HG02798 (cell line): ENCODE results near the gene IDH3G.

Experiments
- ATAC-seq: cut with Tn5 transposase; IDR thresholded peaks from one replicate; pipeline ENCODE4 v1.9.1; 2021; ENCODE audit warnings: mild to moderate bottlenecking; ENCODE audit not compliant: unreplicated experiment, poor library complexity

Gene IDH3G

DNA sequence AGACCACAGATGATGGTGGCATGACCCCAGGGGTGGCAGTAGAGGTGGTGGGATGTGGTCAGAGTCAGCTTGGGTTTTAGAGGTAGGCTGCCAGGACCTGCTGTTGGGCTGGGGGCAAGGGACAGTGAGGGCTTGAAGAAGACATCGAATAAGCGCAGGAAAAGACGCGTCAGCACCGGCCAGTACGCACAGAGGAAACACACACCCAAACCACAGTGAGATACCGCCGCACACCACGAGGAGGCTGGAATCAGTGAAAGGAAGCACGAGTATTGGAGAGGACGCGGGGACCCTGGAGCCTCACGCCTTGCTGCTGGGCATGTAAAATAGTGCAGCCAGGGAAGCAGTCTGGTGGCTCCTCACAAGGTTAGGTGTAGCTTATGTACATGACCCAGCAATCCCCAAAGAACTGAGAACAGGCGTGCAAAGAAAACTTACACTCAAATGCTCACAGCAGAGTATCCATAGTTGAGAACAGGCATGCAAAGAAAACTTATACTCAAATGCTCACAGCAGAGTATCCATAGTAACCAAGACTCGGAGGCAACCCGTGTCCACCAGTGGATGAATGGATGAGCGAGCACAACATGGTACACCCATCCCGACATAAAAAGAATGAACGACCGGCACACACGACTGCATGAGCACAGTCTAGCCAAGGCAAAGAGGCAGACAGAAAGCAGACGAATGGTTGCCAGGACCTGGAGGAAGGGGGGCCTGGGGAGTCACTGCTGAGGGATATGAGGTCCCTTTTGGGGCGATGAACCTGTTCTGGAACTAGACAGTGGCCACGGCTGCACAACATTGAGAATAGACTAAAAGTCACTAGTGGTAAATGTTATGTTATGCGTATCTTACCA lies 22.9 kb upstream of the IDH3G start:
- no peak for ATAC-seq

DNA sequence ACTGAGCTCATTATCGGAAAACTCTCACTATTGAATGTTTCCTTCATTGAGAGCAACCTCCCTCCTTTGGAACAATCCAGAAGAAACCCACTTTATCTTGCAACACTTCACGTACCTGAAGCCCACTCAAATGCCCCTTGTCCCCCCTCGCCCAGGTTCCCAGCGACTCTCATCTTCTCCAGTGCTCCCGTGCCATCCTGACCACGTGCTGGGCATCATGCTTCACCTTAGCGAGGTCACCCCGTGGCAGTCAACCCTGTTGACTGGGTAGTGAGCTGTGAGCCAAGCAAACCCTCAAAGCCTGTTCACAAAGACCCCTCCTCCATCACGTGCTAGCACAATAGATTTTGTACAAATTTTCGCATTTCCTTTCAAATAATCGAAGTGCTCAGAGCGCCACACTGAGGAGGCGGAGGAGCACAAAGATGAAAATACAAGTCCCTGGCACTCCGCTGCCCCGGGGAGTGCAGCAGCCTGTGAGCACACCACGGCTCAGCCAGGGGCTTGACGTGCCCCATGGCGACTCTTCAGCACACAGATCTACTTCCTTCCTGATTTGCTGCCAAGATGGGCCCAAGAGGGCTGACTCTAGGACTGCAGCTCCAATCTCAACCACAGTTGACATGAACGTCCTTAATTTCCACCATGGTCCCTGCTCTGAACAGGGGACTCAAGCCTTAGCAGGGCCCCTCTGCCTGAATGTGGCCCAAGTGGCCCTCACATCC lies 20.6 kb upstream of the IDH3G start:
- no peak for ATAC-seq

DNA sequence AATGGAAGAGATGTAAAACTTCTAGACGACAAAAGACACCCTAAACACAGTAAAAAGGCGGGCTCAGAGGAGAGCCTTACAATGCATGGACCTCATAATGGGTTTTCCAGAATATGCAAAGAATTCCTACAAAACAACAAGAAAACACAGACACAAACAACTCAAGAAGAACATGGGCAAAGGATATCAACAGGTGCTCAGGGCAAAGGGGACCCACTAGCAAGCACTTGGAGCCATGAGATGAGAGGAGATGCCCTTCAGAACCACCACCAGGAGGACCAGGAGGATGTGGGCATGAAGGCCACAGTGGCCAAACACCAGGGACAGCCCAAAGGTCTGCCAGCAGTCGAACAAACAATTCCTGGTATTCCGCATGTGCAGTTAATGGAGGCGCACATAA lies 19.0 kb upstream of the IDH3G start:
- no peak for ATAC-seq

DNA sequence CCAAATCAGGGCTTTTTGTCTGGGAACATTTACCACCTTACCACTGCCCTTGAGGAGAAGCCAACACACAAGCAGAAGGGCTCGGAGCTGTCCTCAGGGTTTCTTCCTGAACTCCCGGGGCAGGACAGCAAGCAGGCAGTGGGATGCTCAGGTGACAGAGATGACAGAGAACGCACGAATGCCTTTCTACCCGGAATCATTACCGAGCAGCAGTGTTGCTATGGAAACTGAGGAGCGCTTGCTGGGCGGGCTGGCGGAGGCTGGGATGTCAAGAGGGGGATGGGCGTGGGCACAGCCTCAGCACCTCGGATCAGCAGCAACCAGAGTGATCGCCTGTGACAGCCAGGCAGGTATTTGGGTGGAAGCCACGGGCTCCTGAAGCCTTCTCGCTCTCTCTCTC lies 18.0 kb upstream of the IDH3G start:
- no peak for ATAC-seq

DNA sequence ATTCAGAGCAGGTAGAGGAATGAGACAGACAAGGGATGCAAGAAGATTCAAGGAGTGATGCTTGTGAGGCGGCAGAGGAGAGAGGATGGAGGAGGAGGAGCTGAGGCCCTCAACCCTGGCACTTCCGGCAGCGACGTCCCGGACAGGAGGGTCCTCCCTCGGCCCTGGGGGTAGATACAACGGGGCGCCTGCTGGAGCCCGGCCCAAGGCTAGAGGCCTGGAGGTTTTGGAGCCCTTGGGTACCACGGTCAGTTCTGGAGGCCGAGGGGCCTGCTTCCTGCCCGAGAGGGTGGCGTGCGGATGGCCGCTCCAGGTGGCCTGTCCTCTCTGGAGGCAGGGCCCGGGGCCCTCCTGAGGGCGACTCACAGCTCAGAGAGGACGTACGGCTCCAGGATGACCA lies 13.8 kb upstream of the IDH3G start:
- no peak for ATAC-seq

DNA sequence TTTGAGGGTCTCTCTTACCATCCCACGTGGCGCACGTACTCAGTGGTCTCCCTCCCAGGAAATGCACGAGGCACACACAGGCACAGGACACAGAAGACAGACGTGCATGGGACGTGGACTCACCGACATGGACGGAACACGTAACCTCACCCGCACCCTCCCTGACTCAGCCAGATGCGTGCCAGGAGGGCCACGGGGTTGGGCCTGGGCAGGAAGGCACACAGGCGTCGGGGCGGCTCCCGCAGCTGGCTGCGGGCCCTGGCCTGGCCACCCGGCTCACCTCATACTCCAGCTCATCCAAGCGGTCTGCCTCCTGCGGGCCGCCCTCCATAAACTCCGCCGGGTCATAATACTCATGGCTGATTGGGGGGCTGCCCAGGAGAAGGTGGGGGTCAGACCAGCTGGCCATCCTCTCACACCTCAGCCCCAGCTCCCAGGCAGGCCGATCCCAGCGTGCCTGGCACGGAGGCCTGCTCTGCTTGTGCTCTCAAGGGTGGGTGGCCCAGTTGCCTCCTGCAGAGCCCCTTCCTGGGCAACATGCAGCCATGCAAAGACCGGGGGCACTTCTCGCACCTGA lies 12.9 kb upstream of the IDH3G start:
- no peak for ATAC-seq

DNA sequence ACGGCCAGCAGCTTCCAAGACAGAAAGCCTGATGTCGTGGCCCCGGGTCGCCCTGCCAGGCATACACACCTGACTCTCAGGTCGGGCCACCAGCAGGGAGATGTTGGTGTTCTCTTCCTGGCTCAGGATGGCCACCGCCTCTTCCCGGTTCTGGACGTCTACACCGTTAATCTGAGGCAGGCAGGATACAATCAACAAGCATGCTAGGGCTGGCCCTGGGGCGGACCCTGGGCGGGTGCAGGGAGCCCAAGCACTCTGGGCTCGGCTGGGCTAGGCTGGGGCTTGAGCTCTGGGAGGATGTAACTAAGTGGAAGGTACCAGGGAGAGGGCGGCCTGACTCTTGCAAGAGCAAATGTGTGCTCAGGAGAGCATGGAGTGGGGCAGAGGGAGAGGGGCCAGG lies 11.3 kb upstream of the IDH3G start:
- ATAC-seq: no peak

DNA sequence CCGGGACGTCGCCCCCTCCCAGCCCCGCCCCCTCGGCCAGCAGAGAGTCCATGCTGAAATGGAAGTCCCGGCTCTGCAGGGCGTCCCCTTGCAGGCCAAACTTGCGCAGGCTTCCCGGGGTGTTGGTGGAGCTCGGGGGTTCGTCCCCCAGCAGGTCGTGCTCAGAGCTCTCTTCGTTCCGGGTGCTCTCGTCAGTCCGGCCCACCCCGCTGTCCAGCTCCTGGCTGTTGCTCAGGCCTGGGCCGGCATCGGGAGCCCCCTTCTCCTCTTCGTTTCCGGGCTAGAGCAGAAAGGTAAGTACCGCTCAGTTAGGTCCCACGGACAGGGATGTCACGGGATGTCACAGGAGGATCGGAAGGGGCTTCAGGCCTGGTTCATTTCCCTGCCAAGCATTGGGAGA lies 10.4 kb upstream of the IDH3G start:
- no peak for ATAC-seq

DNA sequence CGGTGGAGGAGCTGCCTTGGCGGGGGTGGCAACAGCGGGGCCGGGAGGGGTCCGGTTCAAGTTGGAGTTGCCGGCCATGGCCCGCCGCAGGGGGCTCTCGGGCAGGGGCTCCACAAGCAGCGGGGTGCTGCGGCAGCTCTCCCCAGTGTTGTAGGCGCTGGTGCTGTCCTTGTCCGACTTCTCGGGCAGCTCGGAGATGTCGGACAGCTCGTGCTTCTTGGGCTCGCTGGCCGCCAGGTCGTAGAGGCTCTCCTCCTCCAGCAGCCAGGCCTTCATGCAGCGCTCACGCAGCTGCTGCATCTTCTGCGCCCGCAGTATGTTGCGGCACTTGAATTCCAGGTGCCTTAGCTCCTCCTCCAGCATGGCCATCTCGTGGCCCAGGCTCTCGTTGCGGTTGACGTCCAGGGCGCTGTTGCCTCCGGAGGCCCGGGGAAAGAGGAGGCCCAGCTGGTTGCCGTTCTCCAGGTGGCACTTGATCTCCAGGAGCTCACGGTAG lies 10.0 kb upstream of the IDH3G start:
- no peak for ATAC-seq

DNA sequence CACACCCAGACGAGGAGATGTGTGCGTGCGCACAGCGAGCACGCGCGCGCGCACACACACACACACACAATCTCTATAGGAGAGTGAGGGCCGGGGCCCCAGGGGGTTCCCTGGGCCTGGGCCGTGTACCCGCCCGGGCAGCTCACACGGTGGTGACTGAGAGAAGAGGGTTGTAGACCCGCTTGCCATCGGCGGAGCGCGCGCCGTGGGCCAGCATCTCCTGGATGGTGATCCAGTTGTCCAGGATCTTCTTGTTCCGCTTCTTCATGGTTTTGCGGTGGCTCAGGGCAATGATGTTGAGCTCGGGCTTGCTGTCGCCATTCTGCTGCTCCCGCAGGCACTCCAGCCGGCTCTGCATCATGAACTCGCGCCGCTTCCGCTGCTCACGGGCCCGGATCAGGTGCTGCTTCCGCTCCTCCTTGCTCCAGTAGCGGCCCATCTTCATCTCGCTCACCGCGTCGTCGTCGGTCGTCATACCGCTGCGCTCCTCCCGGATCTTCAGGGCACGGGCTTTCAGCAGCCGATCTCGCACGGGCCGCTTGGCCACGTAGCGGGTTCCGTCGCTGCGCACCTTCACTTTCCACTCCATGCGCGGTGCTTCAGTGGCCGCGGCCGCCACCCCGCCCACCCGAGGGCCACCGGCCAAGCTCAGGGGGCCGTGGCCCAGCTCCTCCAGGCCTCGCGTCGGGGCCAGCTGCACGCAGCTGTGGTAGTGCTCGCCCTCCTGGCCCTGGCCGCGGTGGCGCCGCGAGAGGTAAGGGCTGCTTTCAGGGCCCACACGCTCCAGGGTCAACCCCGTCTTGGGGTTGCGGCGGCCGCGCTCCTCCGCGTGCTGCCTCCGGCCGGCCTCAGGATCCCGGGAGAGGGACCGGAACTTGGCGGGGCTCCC lies 9.3 kb upstream of the IDH3G start:
- no peak for ATAC-seq

DNA sequence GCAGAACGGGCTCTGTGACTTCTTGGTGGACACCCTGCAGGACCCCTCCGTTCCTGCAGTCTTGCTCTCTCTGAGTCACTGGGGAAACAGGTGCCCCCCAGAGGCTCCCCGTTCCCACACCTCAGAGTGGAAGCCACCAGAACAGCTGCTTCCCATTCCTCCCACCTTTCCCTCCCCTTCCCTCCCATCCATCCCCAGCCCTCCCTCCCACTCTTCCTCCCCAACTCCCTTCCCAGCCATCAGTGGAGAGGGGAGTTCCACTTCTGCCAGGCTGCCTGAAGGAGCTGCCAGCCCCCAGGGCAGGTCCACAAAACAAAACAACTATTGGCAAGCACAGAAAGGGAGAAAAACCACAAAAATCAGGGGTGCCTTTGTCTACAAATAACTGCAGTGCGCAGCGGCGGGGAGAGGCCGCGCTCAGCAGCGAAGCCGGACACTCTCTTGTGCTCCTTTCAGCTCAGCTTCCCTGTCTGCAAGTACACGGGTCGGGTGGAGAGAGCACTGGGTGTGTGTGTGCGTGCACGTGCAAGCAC lies 8.4 kb upstream of the IDH3G start:
- no peak for ATAC-seq

DNA sequence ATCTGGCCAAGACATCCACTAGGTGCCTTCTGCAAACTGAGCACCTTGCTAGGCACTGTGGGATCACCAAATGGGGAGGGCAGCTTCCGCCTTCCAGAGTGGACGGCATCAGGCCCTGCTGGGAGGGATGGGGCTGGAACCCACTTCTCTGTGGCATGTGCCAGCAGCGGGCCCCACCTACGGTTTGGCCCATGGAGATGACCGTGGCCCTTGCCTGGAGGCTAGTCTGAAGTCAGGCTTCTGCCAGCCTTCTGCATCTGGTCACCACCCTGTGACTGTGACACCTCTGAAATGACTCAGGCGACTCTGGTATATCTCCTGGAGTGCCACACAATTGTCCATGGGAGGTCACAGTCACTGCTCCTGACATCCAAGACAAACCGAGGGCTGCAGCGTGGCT lies 7.5 kb upstream of the IDH3G start:
- ATAC-seq: no peak

DNA sequence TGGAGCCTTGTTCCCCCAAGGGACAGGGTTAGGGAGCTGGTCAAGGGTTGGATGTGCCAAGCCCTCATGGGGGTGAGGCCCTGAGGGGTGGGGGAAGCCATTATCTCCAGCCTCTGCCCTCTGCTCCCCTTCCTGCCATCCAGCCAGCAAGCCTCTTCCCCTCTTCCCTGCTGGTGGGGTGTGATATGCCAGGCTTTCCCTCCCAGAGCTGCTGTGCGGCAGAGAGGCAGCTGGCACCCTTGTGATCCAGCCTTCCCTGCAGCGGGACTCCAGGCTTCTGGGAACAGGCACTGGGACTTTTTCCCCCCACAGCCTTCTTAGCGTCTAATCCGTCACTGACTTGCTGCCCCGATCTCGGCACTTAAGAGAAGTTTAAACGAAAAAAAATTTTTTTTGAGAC lies 6.6 kb upstream of the IDH3G start:
- ATAC-seq: no peak

DNA sequence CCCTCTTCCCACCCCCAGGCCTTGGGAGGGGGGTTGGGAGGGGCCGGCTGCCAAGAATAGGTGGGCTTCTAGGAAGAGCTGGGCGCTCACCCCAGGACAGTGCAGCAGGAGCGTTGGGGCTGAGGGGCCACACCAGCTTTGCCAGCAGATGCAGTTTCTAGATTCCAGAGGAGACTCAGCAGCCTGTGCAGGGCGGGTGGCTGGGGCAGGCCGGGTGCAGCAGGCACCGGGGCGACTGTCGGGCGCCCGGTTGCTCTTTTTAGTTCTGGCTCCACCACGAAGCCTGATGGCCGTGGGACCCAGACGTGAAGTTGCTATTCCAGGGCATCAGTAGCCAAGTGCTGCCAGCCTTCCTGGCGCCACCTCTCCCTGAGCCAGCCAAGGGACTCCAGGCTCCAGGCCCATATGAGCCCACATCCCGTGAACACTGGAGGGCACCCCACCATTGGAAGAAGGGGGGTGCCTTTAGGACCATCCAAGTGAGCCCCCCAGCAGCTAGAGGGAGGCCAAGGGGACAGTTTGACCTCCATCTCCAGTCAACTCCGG lies 6.1 kb upstream of the IDH3G start:
- ATAC-seq: no peak

DNA sequence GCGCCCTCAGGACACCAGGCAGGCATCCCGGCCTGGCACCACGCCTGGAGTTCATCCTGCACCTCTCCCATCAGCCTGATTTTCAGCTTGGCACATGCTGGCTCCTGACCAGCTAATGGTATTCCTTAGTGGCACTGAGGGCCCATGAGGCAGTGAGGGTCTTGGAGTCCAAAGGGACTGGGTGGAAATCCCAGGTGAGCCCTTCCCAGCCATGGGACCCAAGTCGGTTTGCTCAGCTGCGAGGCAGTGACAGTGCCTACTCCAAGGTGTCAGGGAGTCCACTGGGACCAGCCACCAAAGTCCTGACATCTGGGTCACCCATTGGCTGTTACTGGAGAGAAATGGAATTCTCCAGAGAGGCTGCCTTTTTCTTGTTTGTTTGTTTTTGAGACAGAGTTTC lies 5.2 kb upstream of the IDH3G start:
- ATAC-seq: no peak

DNA sequence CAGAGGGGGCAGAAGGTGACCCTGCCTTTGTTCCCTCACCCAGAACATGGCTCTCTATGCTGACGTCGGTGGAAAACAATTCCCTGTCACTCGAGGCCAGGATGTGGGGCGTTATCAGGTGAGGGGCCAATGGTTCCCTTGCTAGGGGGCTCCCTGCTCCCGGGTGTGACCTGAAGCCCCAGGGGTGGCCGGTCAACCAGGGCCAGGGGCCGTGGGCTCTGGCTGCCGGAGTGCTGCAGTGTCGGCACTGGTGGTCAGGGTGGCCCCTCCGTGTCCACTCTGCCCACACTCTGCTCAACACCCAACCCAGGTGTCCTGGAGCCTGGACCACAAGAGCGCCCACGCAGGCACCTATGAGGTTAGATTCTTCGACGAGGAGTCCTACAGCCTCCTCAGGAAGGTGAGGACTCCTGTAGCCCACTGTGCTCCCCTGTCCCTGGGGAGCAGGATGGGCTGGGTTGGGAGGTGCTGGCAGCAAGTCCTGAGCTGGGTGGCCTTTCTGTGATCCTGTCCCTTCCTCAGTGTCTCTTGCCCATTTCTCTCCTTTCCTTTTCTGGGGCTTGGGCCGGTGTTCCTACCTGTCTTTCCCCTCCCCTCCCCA lies 3.3 kb upstream of the IDH3G start:
- ATAC-seq: no peak

DNA sequence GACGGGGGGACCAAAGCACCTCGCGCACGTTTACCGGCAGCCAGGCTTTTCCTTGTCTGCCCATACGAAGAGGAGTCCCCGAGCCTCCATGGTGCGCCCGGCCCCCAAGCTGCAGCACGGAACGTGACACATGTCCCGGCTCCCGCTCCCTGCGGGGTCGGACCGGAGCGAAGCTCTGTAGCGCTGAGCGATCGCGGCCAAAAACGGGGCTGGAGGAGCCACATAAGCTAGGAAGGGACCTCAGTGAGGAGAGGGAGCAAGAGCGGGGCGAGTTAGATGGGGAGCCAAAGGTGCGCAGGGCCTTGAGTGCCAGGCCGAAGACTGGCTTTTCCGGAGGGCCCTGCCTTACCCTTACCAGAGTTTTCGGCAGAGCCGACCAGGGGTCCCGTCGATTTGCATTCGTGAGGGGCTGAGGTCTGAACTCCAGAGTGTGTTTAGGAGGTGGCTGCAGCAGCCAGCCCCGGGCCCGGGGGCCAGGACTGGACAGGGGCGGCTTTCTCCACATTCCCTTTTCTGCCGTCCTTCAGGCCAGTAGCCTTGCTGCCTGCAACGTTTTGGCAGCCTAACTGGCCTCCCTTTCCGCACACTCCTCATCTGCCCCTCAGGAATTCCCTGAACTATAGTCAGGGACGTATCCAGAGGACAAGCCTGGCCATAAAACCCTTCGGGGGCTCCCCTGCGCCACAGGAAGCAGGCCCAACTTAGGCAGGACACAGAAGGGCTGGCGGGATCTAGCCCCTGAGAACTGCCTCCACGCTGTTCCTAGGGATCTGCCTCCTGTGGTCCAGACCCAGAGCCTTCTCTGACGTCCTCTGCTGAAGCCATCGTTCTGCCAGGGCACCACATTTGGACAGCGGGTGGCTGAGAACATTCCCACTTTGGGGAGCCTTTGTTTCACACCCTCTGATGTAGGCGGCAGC lies 982 bp upstream of the IDH3G start:
- ATAC-seq: no peak

DNA sequence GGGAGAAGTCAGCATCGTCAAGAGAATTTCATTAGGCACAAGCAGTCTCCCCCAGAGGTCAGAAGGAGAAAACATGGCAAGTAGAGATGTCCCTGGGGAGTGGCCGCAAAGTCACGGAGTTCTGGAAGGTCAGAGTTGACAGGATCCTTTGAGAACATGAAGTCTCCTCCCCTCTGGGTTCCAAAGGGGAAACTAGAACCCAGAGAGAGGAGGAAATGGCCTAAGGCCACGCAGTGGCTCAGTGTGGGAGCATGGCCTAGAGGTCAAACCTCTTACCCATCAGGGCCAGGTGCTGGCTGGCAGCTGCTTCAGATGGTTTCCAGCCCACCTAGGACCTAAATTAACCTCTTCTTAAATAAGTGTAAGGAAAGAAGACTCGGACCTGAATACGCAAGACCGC lies 884 bp downstream of the IDH3G start:
- ATAC-seq: no peak
